Measurements from ENCODE around the gene TIGD2. TPM values are rescaled to one million over a fixed set of nuclear protein-coding genes. Genes with fewer than 3 reads are reported as not detected.
A peak's percentile ranks its signal among the peaks of the same experiment; 100 is the strongest.

Gene TIGD2
- polyA plus RNA-seq (ENCODE audit: insufficient read length in 3 of 3), result 10 to 100 TPM; 11.1 to 12.4 (median 12.3) TPM
- long read RNA-seq, donor 1, partial matches to known transcripts, result 0 of 5 reads
- long read RNA-seq, donor 1, other reads (novel, unspliced or antisense), result 0 of 5 reads
- long read RNA-seq, donor 2, transcript TIGD2-201 (1 exons, 2,083 nt), result major isoform, 7 of 9 reads
- long read RNA-seq, donor 2, partial matches to known transcripts, result 0 of 9 reads
- long read RNA-seq, donor 2, other reads (novel, unspliced or antisense), result 0 of 9 reads
- long read RNA-seq, donor 3, transcript TIGD2-201 (1 exons, 2,083 nt), result major isoform, 11 of 13 reads
- long read RNA-seq, donor 3, partial matches to known transcripts, result 0 of 13 reads
- long read RNA-seq, donor 3, other reads (novel, unspliced or antisense), result 0 of 13 reads
- long read RNA-seq, donor 4, transcript TIGD2-201 (1 exons, 2,083 nt), result major isoform, 7 of 10 reads
- long read RNA-seq, donor 4, partial matches to known transcripts, result 0 of 10 reads
- long read RNA-seq, donor 4, other reads (novel, unspliced or antisense), result 0 of 10 reads
- long read RNA-seq, donor 5, result 0 reads
- long read RNA-seq, donor 6, transcript TIGD2-201 (1 exons, 2,083 nt), result major isoform, 7 of 10 reads
- long read RNA-seq, donor 6, partial matches to known transcripts, result 0 of 10 reads
- long read RNA-seq, donor 6, other reads (novel, unspliced or antisense), result 0 of 10 reads
- long read RNA-seq, donor 7, transcript TIGD2-201 (1 exons, 2,083 nt), result major isoform, 8 of 12 reads
- long read RNA-seq, donor 7, partial matches to known transcripts, result 0 of 12 reads
- long read RNA-seq, donor 7, other reads (novel, unspliced or antisense), result 0 of 12 reads
- long read RNA-seq, donor 8, result 0 reads
- long read RNA-seq, donor 9, transcript TIGD2-201 (1 exons, 2,083 nt), result major isoform, 7 of 9 reads
- long read RNA-seq, donor 9, partial matches to known transcripts, result 0 of 9 reads
- long read RNA-seq, donor 9, other reads (novel, unspliced or antisense), result 0 of 9 reads
- long read RNA-seq, donor 10, transcript TIGD2-201 (1 exons, 2,083 nt), result major isoform, 6 of 10 reads
- long read RNA-seq, donor 10, partial matches to known transcripts, result 0 of 10 reads
- long read RNA-seq, donor 10, other reads (novel, unspliced or antisense), result 0 of 10 reads
- long read RNA-seq, donor 11, transcript TIGD2-201 (1 exons, 2,083 nt), result major isoform, 5 of 8 reads
- long read RNA-seq, donor 11, partial matches to known transcripts, result 0 of 8 reads
- long read RNA-seq, donor 11, other reads (novel, unspliced or antisense), result 0 of 8 reads
- long read RNA-seq, donor 12, partial matches to known transcripts, result 0 of 3 reads
- long read RNA-seq, donor 12, other reads (novel, unspliced or antisense), result 0 of 3 reads
- long read RNA-seq, donor 13, result 0 reads
- long read RNA-seq, donor 14, partial matches to known transcripts, result 0 of 4 reads
- long read RNA-seq, donor 14, other reads (novel, unspliced or antisense), result 0 of 4 reads
- long read RNA-seq, donor 15, transcript TIGD2-201 (1 exons, 2,083 nt), result major isoform, 6 of 7 reads
- long read RNA-seq, donor 15, partial matches to known transcripts, result 0 of 7 reads
- long read RNA-seq, donor 15, other reads (novel, unspliced or antisense), result 0 of 7 reads
- long read RNA-seq, donor 16, transcript TIGD2-201 (1 exons, 2,083 nt), result major isoform, 15 of 19 reads
- long read RNA-seq, donor 16, partial matches to known transcripts, result 0 of 19 reads
- long read RNA-seq, donor 16, other reads (novel, unspliced or antisense), result 0 of 19 reads

- DNase-seq (ENCODE audit: extremely low read depth in 1 of 11, low read depth in 9 of 11, low spot score in 4 of 11), result peak; percentile 64 to 89 (median 83)
Measured at GRCh38 chr4:89110986-89111832, at the start of gene TIGD2. TIGD2 (plus strand) TSS chr4:89111533; CDS start chr4:89112975, 1,442 bp downstream.

- DNase-seq (ENCODE audit: extremely low read depth in 1 of 11, low read depth in 9 of 11, low spot score in 4 of 11), result no peak
Measured at GRCh38 chr4:89064848-89065247, 46.5 kb upstream of the TIGD2 start.

- DNase-seq (ENCODE audit: extremely low read depth in 1 of 11, low read depth in 9 of 11, low spot score in 4 of 11), result no peak
Measured at GRCh38 chr4:89067417-89067816, 43.9 kb upstream of the TIGD2 start.

GRCh38 chr4:89069481-89069880, 41.9 kb upstream of the TIGD2 start:
- no peak for DNase-seq (ENCODE audit: extremely low read depth in 1 of 11, low read depth in 9 of 11, low spot score in 4 of 11)

- no peak for DNase-seq (ENCODE audit: extremely low read depth in 1 of 11, low read depth in 9 of 11, low spot score in 4 of 11)
Measured at GRCh38 chr4:89070041-89070440, 41.3 kb upstream of the TIGD2 start.

- no peak for DNase-seq (ENCODE audit: extremely low read depth in 1 of 11, low read depth in 9 of 11, low spot score in 4 of 11)
Measured at GRCh38 chr4:89071311-89071710, 40.0 kb upstream of the TIGD2 start.

GRCh38 chr4:89072921-89073320, 38.4 kb upstream of the TIGD2 start:
- no peak for DNase-seq (ENCODE audit: extremely low read depth in 1 of 11, low read depth in 9 of 11, low spot score in 4 of 11)

- no peak for DNase-seq (ENCODE audit: extremely low read depth in 1 of 11, low read depth in 9 of 11, low spot score in 4 of 11)
Measured at GRCh38 chr4:89077761-89078160, 33.6 kb upstream of the TIGD2 start.

GRCh38 chr4:89078300-89078699, 33.0 kb upstream of the TIGD2 start:
- no peak for DNase-seq (ENCODE audit: extremely low read depth in 1 of 11, low read depth in 9 of 11, low spot score in 4 of 11)

- DNase-seq (ENCODE audit: extremely low read depth in 1 of 11, low read depth in 9 of 11, low spot score in 4 of 11), result no peak
Measured at GRCh38 chr4:89099034-89099433, 12.3 kb upstream of the TIGD2 start.

GRCh38 chr4:89099471-89099870, 11.9 kb upstream of the TIGD2 start:
- no peak for DNase-seq (ENCODE audit: extremely low read depth in 1 of 11, low read depth in 9 of 11, low spot score in 4 of 11)

GRCh38 chr4:89100853-89101252, 10.5 kb upstream of the TIGD2 start:
- no peak for DNase-seq (ENCODE audit: extremely low read depth in 1 of 11, low read depth in 9 of 11, low spot score in 4 of 11)

GRCh38 chr4:89101256-89102161, 9.8 kb upstream of the TIGD2 start:
- DNase-seq (ENCODE audit: extremely low read depth in 1 of 11, low read depth in 9 of 11, low spot score in 4 of 11), result no peak

- DNase-seq (ENCODE audit: extremely low read depth in 1 of 11, low read depth in 9 of 11, low spot score in 4 of 11), result no peak
Measured at GRCh38 chr4:89105726-89106125, 5.6 kb upstream of the TIGD2 start.

- DNase-seq (ENCODE audit: extremely low read depth in 1 of 11, low read depth in 9 of 11, low spot score in 4 of 11), result no peak
Measured at GRCh38 chr4:89108091-89108490, 3.2 kb upstream of the TIGD2 start.

- peak in 1 of 11 donors; percentile 10 for DNase-seq (ENCODE audit: extremely low read depth in 1 of 11, low read depth in 9 of 11, low spot score in 4 of 11)
Measured at GRCh38 chr4:89109841-89110540, 1.3 kb upstream of the TIGD2 start.
